ENCODE results near the gene TCAIM. TPM values are rescaled to one million over a fixed set of nuclear protein-coding genes. Genes with fewer than 3 reads are reported as not detected.

Gene TCAIM
- total RNA-seq, 1 donor from 2014 or later, result 35.9 TPM

DNA sequence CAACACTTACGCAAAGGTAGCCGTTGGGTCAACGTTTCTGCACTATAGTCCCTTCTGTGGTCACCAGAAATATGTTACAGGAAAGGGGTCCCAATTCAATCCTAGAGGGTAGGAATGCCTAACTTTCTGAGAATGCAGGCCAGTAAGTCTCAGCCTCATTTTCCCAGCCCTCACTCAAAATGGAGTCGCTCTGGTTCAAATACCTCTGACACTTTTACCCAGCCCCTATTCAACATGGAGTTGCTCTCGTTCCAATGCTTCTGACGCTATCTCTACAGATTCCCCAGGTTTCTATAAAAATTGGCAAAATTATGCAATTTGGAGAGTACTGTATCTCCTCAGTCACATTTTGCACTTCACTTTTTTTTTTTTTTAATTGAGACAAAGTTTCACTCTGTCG lies 99.2 kb downstream of the TCAIM start:
- H3K27me3 ChIP-seq (ENCODE audit: low read depth), result no peaks in the 10 kb centered on the region
- intact Hi-C loops (cut with micrococcal nuclease), result no loop called here
- H3K4me3 ChIP-seq, result no peak overlapping the region
- no peaks in the 10 kb centered on the region for H3K9me3 ChIP-seq (replicated peaks)
- H3K36me3 ChIP-seq, result no peaks in the 10 kb centered on the region
- TF ChIP-seq CTCF (IDR thresholded peaks at IDR 0.05; ENCODE audit: borderline replicate concordance), result no peak
- DNase-seq, result no peak
- H3K4me1 ChIP-seq, result peaks cover 37% of the 10 kb centered on the region
- no peak overlapping the region for H3K27ac ChIP-seq (replicated peaks)

DNA sequence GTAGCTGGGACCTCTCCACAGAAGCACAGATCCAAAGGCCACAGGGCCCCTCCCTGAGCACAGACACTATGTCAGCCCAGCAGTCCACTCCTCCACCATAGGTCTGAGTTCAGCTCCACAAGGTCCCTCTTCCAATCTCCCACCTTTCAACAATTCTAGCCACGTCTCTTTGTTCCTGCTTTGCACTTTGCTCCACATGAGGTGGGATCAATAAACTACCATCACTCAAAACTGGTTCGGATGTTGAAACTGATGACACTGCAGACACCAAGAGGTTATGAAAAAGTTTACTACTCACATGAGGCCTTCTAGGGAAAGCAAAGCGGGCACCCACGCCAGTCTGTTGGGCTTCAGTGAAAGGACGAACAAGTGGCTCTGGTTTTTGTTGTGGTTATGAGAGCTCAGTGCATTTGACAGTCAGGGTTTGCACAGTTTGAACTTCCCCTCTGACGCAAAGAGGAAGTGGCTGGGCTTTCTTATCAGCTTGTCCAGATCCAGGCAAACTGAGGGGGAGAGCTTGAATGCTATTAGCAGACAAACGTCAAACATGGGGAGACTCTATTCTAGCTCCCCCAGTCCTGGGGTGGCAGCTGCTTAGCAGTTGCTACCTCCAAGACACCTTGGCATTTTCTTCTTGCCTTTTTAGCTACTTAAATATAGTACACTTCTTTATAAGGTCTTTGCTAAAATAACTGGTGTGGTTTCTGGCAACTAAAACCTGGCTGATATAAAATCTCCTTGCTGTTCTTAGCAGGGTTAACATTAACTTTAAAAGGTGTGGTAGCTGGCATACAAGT lies 101.1 kb downstream of the TCAIM start:
- no peak for TF ChIP-seq CTCF (IDR thresholded peaks at IDR 0.05; ENCODE audit: borderline replicate concordance)
- H3K9me3 ChIP-seq (replicated peaks), result no peaks in the 10 kb centered on the region
- intact Hi-C loops (cut with micrococcal nuclease), result no loop called here
- H3K27ac ChIP-seq (replicated peaks), result peak overlapping the region; percentile 94
- H3K4me3 ChIP-seq, result peak overlapping the region; percentile 54
- H3K27me3 ChIP-seq (ENCODE audit: low read depth), result no peaks in the 10 kb centered on the region
- H3K4me1 ChIP-seq, result peaks cover 38% of the 10 kb centered on the region
- DNase-seq, result peak; percentile 52
- peaks cover 6% of the 10 kb centered on the region for H3K36me3 ChIP-seq

- intact Hi-C loops (cut with micrococcal nuclease), result no loop called here
- TF ChIP-seq CTCF (IDR thresholded peaks at IDR 0.05; ENCODE audit: borderline replicate concordance), result no peak
- Histone ChIP-seq H3K9me3 (replicated peaks) (peaks cover 9% of the 10 kb centered on the region), H3K36me3 (peaks cover 37% of the 10 kb centered on the region), H3K27ac (replicated peaks) (no peak overlapping the region), H3K4me1 (peaks cover 33% of the 10 kb centered on the region), H3K27me3 (ENCODE audit: low read depth) (no peaks in the 10 kb centered on the region), H3K4me3 (no peak overlapping the region)
- DNase-seq, result no peak
Measured at GRCh38 chr3:44442596-44443309, 104.2 kb downstream of the TCAIM start.

- peaks cover 53% of the 10 kb centered on the region for H3K36me3 ChIP-seq
- intact Hi-C loops (cut with micrococcal nuclease), result no loop called here
Measured at GRCh38 chr3:44444437-44444836, 105.9 kb downstream of the TCAIM start.

More at GRCh38 chr3:44444437-44444836, 105.9 kb downstream of the TCAIM start:
- Histone ChIP-seq H3K4me3 (no peak overlapping the region), H3K9me3 (replicated peaks) (peaks cover 14% of the 10 kb centered on the region), H3K4me1 (peaks cover 26% of the 10 kb centered on the region), H3K27ac (replicated peaks) (no peak overlapping the region), H3K27me3 (ENCODE audit: low read depth) (no peaks in the 10 kb centered on the region)
- DNase-seq, result no peak
- TF ChIP-seq CTCF (IDR thresholded peaks at IDR 0.05; ENCODE audit: borderline replicate concordance), result no peak

Data from left ventricle myocardium inferior (tissue), 1 donor.